GM15510 (cell line): ENCODE results near the gene SLC22A5.

Experiments used
- POLR2A ChIP-seq: IDR thresholded peaks from 3 replicates; pipeline ENCODE4 v1.6.1; 2011; ENCODE audit warnings: borderline replicate concordance; ENCODE audit not compliant: insufficient read length; ENCODE audit errors: extremely low read depth

Gene SLC22A5

DNA sequence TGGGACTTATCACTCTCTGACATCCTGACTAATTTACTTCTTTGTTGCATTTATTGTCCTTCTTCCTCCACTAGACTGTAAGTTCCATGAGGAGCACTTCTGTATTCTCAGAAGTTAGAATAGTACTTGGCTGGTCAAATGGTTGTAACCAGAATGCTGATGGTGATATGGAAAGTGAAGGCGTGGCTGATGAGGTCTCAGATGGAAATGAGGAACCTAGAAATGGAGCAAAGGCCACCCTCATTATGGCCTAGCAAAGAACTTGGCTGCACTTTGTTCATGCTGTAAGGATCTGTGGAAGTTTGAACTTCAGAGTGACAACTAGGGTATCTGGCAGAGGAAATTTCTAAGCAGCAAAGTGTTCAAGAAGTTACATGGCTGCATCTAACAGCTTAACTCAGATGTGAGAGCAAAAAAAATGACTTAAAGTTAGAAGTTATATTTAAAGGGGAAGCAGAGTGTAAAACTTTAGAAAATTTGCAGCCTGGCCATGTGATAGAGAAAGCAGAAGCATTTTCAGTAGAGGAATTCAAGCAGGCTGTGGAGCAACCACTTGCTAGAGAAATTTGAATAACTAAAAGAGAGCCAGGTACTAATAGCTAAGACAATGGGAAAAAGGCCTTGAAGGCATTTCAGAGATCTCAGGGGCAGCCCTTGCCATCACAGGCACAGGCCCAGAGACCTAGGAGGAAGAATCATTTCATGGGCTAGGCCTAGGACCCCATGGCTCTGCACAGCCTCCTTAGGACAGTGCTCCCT is 14.9 kb upstream of the SLC22A5 start:
- TF ChIP-seq POLR2A: no peak

DNA sequence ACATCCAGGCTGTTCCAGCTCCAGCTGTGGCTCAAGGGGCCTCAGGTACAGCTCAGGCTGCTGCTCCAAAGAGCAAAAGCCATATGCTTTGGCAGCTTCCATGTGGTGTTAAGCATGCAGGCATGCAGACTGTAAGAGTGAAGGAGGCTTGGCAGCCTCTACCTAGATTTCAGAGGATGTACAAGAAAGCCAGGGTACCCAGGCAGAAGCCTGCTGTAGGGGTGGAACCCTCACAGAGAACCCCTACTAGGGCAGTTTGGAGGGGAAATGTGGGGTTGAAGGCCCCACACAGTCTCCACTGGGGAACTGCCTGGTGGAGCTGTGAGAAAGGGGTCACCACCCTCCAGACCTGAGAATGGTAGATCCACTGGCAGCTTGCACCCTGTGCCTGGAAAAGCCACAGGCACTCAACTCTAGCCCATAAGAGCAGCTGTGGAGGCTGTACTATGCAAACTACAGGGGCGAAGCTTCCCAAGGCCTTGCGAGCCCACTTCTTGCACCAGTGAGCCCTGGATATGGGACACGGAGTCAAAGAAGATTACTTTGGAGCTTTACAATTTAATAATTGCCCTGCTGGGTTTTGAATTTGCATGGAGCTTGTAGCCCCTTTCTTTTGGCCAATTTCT is 14.3 kb upstream of the SLC22A5 start:
- TF ChIP-seq POLR2A: no peak

DNA sequence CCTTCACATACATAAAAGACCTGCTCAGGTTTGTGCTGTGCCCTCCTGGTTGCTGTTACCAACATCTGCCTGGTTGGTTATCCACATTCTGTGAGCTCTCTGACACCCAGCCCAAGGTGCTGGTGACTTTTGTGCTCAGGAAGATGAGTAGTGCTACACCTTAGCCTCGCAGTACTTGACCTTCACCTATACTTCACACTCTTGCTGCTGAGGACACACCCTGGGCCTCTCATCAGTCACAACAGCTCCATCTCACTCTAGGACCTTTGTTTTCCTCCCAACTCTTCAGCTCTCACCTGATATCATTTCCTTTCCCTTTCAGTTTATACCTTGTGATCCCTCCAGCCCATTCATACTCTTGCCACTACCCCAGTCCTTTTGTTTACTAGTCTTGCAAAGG is 10.7 kb upstream of the SLC22A5 start:
- TF ChIP-seq POLR2A: no peak

DNA sequence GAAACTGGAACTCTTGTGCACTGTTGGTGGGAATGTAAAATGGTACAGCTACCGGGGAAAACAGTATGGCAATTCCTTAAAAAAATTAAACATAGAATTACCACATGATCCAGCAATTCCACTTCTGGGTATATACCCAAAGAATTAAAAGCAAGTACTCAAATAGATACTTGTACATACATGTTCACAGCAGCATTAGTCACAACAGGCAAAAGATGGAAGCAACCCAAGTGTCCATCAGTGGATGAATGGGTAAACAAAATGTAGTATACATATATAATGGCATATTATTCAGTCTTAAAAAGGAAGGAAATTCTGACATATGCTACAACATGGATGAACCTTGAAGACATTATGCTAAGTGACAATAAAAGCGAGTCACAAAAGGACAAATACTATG is 7.4 kb upstream of the SLC22A5 start:
- TF ChIP-seq POLR2A: no peak

DNA sequence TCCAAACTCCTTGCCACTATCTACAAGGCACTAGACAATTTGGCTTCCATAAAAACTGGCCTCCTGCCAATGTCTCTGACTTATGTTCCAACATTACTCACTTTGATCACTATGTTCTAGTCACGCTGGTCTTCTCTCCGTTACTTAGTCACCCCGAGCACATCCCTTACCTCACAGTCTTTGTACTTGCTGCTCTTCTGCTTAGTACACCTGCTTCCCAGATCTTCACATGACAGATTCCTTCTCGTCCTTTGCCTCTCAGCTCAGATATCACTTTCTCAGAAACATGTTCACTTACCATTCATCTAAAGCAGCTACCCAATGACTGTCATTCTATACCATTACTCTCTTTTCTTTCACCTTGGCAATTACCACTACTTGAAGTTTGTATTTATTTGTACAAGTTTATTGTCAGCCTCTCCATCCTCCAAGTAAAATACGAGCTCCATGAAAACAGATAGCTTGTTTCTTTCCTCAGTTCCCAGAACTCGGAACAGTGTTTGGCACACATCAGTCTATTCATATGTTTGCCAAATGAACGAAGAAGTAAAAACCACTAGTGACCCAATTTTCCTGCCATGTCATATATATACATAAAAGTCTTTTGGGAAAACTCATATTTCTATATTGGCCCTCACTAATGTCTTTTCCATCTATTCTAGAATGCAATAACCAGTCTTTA is 5.9 kb upstream of the SLC22A5 start:
- no peak for TF ChIP-seq POLR2A

DNA sequence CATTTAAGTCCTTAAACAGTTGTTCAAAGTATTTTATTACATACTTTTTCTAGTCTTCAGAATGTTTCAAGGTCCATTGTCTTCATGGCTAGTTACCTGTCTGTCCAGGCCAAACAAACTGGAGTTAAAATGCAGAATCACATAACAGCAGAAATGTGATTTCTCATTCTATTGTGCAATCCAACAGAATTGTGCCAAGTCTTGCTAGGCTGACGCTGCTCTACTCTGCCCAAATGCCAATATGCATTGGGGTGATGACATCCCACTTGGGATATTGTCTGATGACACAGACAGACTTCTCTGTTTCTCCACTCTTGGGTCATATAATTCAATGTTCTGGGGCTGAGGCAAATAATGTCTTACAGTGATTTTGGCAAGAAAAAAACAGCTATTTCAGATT is 5.2 kb upstream of the SLC22A5 start:
- no peak for TF ChIP-seq POLR2A

DNA sequence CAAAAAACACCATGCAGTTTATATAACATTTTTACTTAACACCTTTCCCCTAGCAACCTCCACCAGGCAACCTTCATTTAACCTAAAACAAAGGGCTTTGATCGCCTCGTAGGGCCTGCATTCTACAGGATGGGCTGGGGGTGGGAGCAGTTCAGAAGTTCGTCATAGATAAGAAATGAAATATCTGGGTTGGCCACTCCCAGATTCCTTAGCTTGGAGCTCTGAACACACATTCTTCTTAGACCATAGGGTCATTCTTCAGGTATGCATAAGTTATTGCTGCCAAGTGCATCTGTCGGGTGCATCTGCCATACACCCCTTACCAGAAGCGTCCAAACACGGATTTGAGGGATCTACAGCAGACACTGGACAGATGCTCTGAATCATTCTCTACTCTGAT is 4.3 kb upstream of the SLC22A5 start:
- TF ChIP-seq POLR2A: no peak

DNA sequence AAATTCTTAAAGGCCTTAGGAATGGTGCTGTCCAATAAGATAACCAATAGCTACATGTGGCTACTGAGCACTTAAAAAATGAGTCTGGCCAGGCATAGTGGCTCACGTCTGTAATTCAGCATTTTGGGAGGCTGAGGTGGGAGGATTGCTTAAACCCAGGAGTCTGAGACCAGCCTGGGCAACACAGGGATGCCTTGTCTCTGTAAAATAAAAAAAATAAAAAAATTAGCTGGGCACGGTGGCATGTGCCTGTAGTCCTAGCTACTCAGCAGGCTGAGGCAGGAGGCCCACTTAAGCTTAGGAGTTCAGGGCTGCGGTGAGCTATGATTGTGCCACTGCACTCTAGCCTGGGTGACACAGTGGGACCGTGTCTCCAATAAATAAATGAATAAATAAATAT is 1.3 kb upstream of the SLC22A5 start:
- no peak for TF ChIP-seq POLR2A

DNA sequence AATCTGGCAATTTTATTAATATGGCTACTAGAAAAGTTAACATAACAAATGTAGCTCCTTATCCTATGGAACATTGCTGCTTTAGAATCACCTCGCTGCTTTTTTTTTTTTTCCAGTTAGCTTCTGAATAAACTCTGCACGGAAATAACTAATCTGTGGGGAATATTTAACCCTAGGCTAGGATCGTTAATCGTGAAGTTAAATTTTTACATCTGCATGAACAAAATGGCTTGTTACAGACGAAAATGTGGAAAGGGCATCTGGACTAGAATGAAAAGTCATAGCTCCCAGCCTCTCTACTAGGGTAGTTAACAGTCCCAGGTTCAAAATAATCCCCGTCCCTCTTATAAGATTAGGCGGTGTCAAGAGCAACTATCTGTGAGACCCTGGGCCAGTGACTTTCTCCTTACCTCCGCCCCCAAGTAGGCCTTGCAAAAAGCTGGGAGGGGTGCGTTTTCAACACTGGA is 470 bp upstream of the SLC22A5 start:
- TF ChIP-seq POLR2A: no peak

DNA sequence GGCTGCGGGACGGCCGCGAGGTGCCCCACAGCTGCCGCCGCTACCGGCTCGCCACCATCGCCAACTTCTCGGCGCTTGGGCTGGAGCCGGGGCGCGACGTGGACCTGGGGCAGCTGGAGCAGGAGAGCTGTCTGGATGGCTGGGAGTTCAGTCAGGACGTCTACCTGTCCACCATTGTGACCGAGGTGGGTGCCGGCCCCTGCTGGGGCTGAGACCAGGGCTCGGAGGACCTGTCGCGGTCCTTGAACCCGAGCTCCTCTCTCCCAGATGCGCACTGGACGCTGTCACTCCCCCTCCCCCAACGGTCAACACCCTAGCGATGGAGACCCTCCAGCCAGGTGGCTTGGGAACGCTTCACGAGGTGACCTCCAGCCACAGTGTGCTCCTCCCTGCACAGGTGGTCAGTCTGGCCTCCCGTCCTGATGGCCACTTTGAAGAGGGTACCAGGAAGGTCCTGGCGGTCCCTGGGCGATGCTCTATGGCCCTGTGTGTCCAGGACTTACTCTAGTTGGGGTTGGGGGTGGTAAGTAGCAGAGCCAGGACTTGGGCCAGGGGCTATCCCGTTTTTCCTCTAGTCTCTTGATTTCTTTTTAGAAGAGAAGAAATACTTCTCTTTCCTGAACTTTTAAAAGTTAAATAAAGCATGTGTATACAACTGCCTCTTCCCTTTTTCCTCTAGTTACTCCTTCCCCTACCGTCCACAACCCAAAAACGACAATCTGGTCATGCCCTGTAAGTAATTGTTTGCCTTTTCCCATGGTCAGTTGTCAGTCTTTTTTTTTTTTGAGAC is 866 bp downstream of the SLC22A5 start:
- no peak for TF ChIP-seq POLR2A

DNA sequence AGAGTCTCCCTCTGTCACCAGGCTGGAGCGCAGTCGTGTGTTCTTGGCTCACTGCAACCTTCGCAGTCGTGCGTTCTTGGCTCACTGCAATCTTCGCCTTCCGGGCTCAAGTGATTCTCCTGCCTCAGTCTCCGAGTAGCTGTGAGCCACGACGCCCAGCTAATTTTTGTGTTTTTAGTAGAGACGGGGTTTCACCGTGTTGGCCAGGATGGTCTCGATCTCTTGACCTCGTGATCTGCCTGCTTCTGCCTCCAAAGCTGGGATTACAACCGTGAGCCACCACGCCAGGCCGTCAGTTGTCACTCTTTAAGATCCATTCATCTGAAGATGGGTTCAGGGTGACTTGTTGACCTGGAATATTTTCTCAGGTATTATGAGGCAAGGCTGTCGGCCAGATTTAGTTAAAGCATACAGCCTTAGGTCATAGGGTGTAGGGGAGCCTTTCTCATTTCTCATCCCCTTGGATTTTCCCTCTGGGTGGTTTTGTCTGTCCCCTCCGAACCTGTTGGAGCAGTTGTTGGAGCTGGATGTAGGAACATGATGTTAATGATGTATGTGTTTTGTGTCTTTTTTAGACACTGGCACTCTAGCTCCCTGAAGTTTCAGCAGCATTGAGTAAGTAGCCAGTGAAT is 1.6 kb downstream of the SLC22A5 start:
- no peak for TF ChIP-seq POLR2A

DNA sequence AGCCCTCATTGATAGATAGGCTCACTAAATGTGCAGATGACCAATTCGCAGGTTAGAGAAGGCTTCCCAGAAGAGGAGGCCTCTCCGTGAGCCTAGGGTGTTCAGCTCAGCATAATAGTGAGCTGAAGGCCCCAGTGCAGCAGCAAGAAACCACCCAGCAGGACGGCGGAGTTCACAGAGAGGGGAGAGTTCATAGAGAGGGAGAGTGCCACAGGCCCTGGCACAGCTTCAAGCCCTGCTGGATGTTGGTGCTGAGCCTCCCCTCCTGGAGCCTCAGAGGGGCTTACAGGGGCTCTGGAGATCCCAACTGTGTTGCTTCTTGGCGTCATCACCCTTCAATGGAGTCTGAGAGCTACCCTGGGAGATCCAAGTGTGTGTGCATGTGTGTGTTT is 2.1 kb downstream of the SLC22A5 start:
- TF ChIP-seq POLR2A: no peak

DNA sequence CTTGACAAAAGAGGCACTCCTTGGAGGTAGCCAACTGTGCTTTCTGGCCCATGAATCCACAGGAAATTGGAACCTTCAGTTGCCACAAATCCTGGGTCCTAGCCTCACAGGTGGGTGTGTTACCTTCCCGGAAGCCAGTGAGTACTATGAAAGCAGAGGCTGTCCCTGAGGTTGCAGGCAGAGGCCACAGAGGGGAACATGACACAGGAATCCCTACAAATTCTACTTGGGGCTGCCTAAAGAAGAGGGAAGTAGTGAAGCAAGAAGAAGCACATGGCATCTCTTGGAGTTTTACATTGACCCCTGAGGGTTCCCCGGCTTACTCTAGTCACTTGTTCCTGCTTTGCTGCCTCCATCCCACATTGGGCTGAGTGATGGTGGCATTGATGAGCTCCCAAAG is 2.6 kb downstream of the SLC22A5 start:
- no peak for TF ChIP-seq POLR2A

DNA sequence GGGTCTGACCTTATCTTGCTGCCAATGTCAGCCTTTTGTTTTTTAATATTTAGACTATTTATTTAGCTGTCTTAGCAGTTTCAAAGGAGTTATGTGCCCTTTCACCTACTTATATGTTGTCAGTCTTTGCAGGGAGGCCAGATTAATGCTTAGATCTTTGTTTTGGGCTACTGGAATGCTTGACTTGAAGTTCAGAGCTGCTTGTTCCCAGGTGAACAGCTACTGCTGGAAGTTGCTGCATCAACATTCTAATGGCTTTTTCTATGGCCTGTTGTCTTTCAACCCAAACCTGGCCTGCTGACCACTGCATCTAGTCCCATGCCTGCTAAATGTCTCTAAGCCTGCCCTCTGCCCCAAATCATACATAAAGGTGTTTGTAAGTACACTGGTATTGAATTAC is 3.0 kb downstream of the SLC22A5 start:
- TF ChIP-seq POLR2A: no peak
